Neuronal stem cell (in vitro differentiated cells): Measurements from ENCODE around the gene BCAS1.

ENCODE experiments used
- DNase-seq: peaks from one replicate; pipeline ENCODE4 v3.0.0-alpha.2; 2013; ENCODE audit warnings: low spot score
- H2AFZ ChIP-seq: one replicate; pipeline ENCODE4 v1.6.1; 2013; ENCODE audit warnings: mild to moderate bottlenecking, low read length, inconsistent platforms
- H2AK5ac ChIP-seq: 2 replicates; pipeline ENCODE4 v1.6.1; 2013; ENCODE audit warnings: low read depth, mild to moderate bottlenecking, inconsistent platforms, low read length, moderate library complexity, mixed read lengths
- H2BK120ac ChIP-seq: 2 replicates; pipeline ENCODE4 v1.6.1; 2013; ENCODE audit warnings: low read depth, mild to moderate bottlenecking, inconsistent platforms, low read length, moderate library complexity, mixed read lengths
- H2BK12ac ChIP-seq: one replicate; pipeline ENCODE4 v1.6.1; 2013; ENCODE audit warnings: low read length, inconsistent platforms
- H2BK15ac ChIP-seq: 2 replicates; pipeline ENCODE4 v1.6.1; 2013; ENCODE audit warnings: mild to moderate bottlenecking, low read length, inconsistent platforms, mixed read lengths
- H2BK5ac ChIP-seq: one replicate; pipeline ENCODE4 v1.6.1; 2013; ENCODE audit warnings: inconsistent platforms, mild to moderate bottlenecking, low read length, moderate library complexity
- H3K14ac ChIP-seq: one replicate; pipeline ENCODE4 v1.6.1; 2013; ENCODE audit warnings: low read length, inconsistent platforms
- H3K18ac ChIP-seq: 2 replicates; pipeline ENCODE4 v1.6.1; 2013; ENCODE audit warnings: low read length, inconsistent platforms
- H3K23ac ChIP-seq: 2 replicates; pipeline ENCODE4 v1.6.1; 2013; ENCODE audit warnings: low read depth, mild to moderate bottlenecking, mixed read lengths, low read length, inconsistent platforms; ENCODE audit not compliant: poor library complexity
- H3K27ac ChIP-seq: replicated peaks from 3 replicates; pipeline ENCODE4 v1.5.1; 2013; ENCODE audit warnings: low read length, inconsistent platforms
- H3K27me3 ChIP-seq, 3 experiments: 2 replicates each; pipeline ENCODE4 v1.6.1; 2013; ENCODE audit warnings: low read length in 3 of 3, mild to moderate bottlenecking in 2 of 3, inconsistent platforms in 1 of 3, low read depth in 1 of 3, mixed read lengths in 1 of 3, moderate library complexity in 1 of 3; ENCODE audit not compliant: control insufficient read depth in 3 of 3, insufficient read depth in 3 of 3
- H3K36me3 ChIP-seq, 2 donors: replicated peaks in 1 of 2; 2 replicates each; pipeline ENCODE4 v1.6.1; 2013; ENCODE audit warnings: low read length in 2 of 2; ENCODE audit not compliant: control insufficient read depth in 2 of 2, insufficient read depth in 2 of 2
- H3K4ac ChIP-seq: 2 replicates; pipeline ENCODE4 v1.6.1; 2013; ENCODE audit warnings: inconsistent platforms, mild to moderate bottlenecking, low read length, moderate library complexity
- H3K4me1 ChIP-seq, 2 donors: 1 replicate in 1 of 2; 2 replicates in 1 of 2; pipeline ENCODE4 v1.6.1; 2013; ENCODE audit warnings: low read length in 2 of 2, low read depth in 1 of 2; ENCODE audit not compliant: control insufficient read depth in 2 of 2, insufficient read depth in 1 of 2
- H3K4me2 ChIP-seq: one replicate; pipeline ENCODE4 v1.6.1; 2013; ENCODE audit warnings: mild to moderate bottlenecking, low read length, inconsistent platforms; ENCODE audit not compliant: insufficient read depth, poor library complexity, severe bottlenecking
- H3K4me3 ChIP-seq, 2 donors: 2 replicates each; pipeline ENCODE4 v1.5.1; 2013; ENCODE audit warnings: low read length in 2 of 2, mild to moderate bottlenecking in 2 of 2, inconsistent platforms in 1 of 2, moderate library complexity in 1 of 2
- H3K79me1 ChIP-seq: one replicate; pipeline ENCODE4 v1.6.1; 2013; ENCODE audit warnings: low read depth, mild to moderate bottlenecking, inconsistent platforms, low read length, moderate library complexity
- H3K9ac ChIP-seq: one replicate; pipeline ENCODE4 v1.6.1; 2013; ENCODE audit warnings: mild to moderate bottlenecking, low read depth, low read length, inconsistent platforms; ENCODE audit not compliant: poor library complexity
- H3K9me3 ChIP-seq, 2 donors: replicated peaks in 1 of 2; 2 replicates each; pipeline versions ENCODE3 to v1.6.1; 2013; ENCODE audit warnings: low read length in 2 of 2, mild to moderate bottlenecking in 2 of 2, inconsistent platforms in 1 of 2, low read depth in 1 of 2, mixed read lengths in 1 of 2, moderate library complexity in 1 of 2; ENCODE audit not compliant: control insufficient read depth in 2 of 2, insufficient read depth in 1 of 2
- H4K8ac ChIP-seq: one replicate; pipeline ENCODE4 v1.6.1; 2013; ENCODE audit warnings: low read depth, mild to moderate bottlenecking, inconsistent platforms, low read length, moderate library complexity
- H4K91ac ChIP-seq: one replicate; pipeline ENCODE4 v1.6.1; 2013; ENCODE audit warnings: low read length, low read depth, mild to moderate bottlenecking, inconsistent platforms; ENCODE audit not compliant: poor library complexity
- WGBS, 2 donors: extraction: QIAGEN DNeasy Blood & Tissue Kit; methylation state at CpG; one replicate each; pipeline ENCODE4 v1.1.7; 2013; ENCODE audit warnings: missing lambda C conversion rate in 2 of 2, mixed read lengths in 1 of 2; ENCODE audit not compliant: insufficient read length in 2 of 2, insufficient replicate concordance in 1 of 2; ENCODE audit errors: extremely low coverage in 2 of 2; 5-methylcytosine and 5-hydroxymethylcytosine counted together

BCAS1 gene

GRCh38 chr20:54017846-54018245, 52.5 kb downstream of the BCAS1 start:
- H2BK15ac ChIP-seq = no peak overlapping the region
- no peak overlapping the region for H2BK12ac ChIP-seq
- H3K79me1 ChIP-seq = no peaks in the 10 kb centered on the region
- no peak overlapping the region for H3K4ac ChIP-seq
- no peak overlapping the region for H3K9ac ChIP-seq
- H3K23ac ChIP-seq = no peak overlapping the region
- H3K36me3 ChIP-seq = no peaks in the 10 kb centered on the region
- no peak overlapping the region for H3K27ac ChIP-seq
- no peak overlapping the region for H2BK5ac ChIP-seq
- H4K8ac ChIP-seq = no peak overlapping the region
- no peak overlapping the region for H3K18ac ChIP-seq
- H3K4me3 ChIP-seq = no peak overlapping the region
- H3K14ac ChIP-seq = no peak overlapping the region
- no peak overlapping the region for H2BK120ac ChIP-seq
- no peak for DNase-seq
- H3K4me2 ChIP-seq = no peak overlapping the region
- H2AK5ac ChIP-seq = no peak overlapping the region
- 100% methylated on average over 2 of the region's 4 CpGs; no CpG with 5 or more reads in 1 of the 2 donors for WGBS, 2 donors
- H3K9me3 ChIP-seq = no peaks in the 10 kb centered on the region
- no peak overlapping the region for H4K91ac ChIP-seq
- H3K27me3 ChIP-seq = no peaks in the 10 kb centered on the region
- H3K4me1 ChIP-seq = peaks cover 0 to 6% of the 10 kb centered on the region in 2 donors
- H2AFZ ChIP-seq = no peak overlapping the region

- no peak overlapping the region for H3K18ac ChIP-seq
- H3K79me1 ChIP-seq = no peaks in the 10 kb centered on the region
- no peak for DNase-seq
- H2BK15ac ChIP-seq = no peak overlapping the region
- no peak overlapping the region for H3K4me2 ChIP-seq
- no peak overlapping the region for H3K9ac ChIP-seq
- H4K8ac ChIP-seq = no peak overlapping the region
- no peak overlapping the region for H3K14ac ChIP-seq
- H4K91ac ChIP-seq = no peak overlapping the region
- H3K4ac ChIP-seq = no peak overlapping the region
- H2BK12ac ChIP-seq = no peak overlapping the region
- WGBS, 2 donors = no CpG with 5 or more reads among the region's 1 CpG
- no peak overlapping the region for H2BK120ac ChIP-seq
- H3K27me3 ChIP-seq = no peaks in the 10 kb centered on the region
- H3K4me1 ChIP-seq = peaks cover 0 to 5% of the 10 kb centered on the region in 2 donors
- no peak overlapping the region for H3K27ac ChIP-seq
- no peak overlapping the region for H3K23ac ChIP-seq
- no peak overlapping the region for H2AFZ ChIP-seq
- no peak overlapping the region for H3K4me3 ChIP-seq
- no peaks in the 10 kb centered on the region for H3K36me3 ChIP-seq
- H2BK5ac ChIP-seq = no peak overlapping the region
- no peaks in the 10 kb centered on the region for H3K9me3 ChIP-seq
- H2AK5ac ChIP-seq = no peak overlapping the region
These were observed 54.9 kb downstream of the BCAS1 start for GRCh38 chr20:54015496-54015895.

GRCh38 chr20:54014293-54014926, 56.0 kb downstream of the BCAS1 start:
- no peaks in the 10 kb centered on the region for H3K36me3 ChIP-seq
- H3K4me2 ChIP-seq = no peak overlapping the region
- H3K18ac ChIP-seq = no peak overlapping the region
- H2BK12ac ChIP-seq = no peak overlapping the region
- H2AK5ac ChIP-seq = no peak overlapping the region
- no peak for DNase-seq
- H3K9ac ChIP-seq = no peak overlapping the region
- H3K27me3 ChIP-seq = no peaks in the 10 kb centered on the region
- H3K4ac ChIP-seq = no peak overlapping the region
- H3K27ac ChIP-seq = no peak overlapping the region
- peaks cover 0 to 5% of the 10 kb centered on the region in 2 donors for H3K4me1 ChIP-seq
- H2BK120ac ChIP-seq = no peak overlapping the region
- H2AFZ ChIP-seq = peak overlapping the region; percentile 50
- H3K4me3 ChIP-seq = no peak overlapping the region
- no peak overlapping the region for H4K91ac ChIP-seq
- no peak overlapping the region for H2BK15ac ChIP-seq
- no CpG with 5 or more reads among the region's 7 CpGs for WGBS, 2 donors
- no peak overlapping the region for H3K23ac ChIP-seq
- no peak overlapping the region for H4K8ac ChIP-seq
- no peak overlapping the region for H3K14ac ChIP-seq
- H3K79me1 ChIP-seq = no peaks in the 10 kb centered on the region
- no peaks in the 10 kb centered on the region for H3K9me3 ChIP-seq
- H2BK5ac ChIP-seq = no peak overlapping the region

GRCh38 chr20:54013471-54013870, 56.9 kb downstream of the BCAS1 start:
- H4K91ac ChIP-seq = no peak overlapping the region
- no peak overlapping the region for H3K14ac ChIP-seq
- no peak overlapping the region for H2BK120ac ChIP-seq
- H2BK12ac ChIP-seq = no peak overlapping the region
- no peak overlapping the region for H3K4me3 ChIP-seq
- no peak overlapping the region for H3K18ac ChIP-seq
- no peak for DNase-seq
- no peak overlapping the region for H3K27ac ChIP-seq
- no peak overlapping the region for H3K4ac ChIP-seq
- no peak overlapping the region for H3K23ac ChIP-seq
- no peak overlapping the region for H2BK15ac ChIP-seq
- H2AK5ac ChIP-seq = no peak overlapping the region
- H3K4me2 ChIP-seq = no peak overlapping the region
- H3K4me1 ChIP-seq = peaks cover 0 to 5% of the 10 kb centered on the region in 2 donors
- H3K9ac ChIP-seq = no peak overlapping the region
- no peak overlapping the region for H2AFZ ChIP-seq
- no peaks in the 10 kb centered on the region for H3K36me3 ChIP-seq
- H2BK5ac ChIP-seq = no peak overlapping the region
- no CpG with 5 or more reads among the region's 4 CpGs for WGBS, 2 donors
- H4K8ac ChIP-seq = no peak overlapping the region
- H3K9me3 ChIP-seq = no peaks in the 10 kb centered on the region
- H3K27me3 ChIP-seq = no peaks in the 10 kb centered on the region
- no peaks in the 10 kb centered on the region for H3K79me1 ChIP-seq
